HG02623 (cell line): Measurements from ENCODE around the gene EVX1.

Source experiments
- ATAC-seq: cut with Tn5 transposase; IDR thresholded peaks from one replicate; pipeline ENCODE4 v1.9.1; 2021; ENCODE audit warnings: moderate library complexity; ENCODE audit not compliant: unreplicated experiment

EVX1 gene

DNA sequence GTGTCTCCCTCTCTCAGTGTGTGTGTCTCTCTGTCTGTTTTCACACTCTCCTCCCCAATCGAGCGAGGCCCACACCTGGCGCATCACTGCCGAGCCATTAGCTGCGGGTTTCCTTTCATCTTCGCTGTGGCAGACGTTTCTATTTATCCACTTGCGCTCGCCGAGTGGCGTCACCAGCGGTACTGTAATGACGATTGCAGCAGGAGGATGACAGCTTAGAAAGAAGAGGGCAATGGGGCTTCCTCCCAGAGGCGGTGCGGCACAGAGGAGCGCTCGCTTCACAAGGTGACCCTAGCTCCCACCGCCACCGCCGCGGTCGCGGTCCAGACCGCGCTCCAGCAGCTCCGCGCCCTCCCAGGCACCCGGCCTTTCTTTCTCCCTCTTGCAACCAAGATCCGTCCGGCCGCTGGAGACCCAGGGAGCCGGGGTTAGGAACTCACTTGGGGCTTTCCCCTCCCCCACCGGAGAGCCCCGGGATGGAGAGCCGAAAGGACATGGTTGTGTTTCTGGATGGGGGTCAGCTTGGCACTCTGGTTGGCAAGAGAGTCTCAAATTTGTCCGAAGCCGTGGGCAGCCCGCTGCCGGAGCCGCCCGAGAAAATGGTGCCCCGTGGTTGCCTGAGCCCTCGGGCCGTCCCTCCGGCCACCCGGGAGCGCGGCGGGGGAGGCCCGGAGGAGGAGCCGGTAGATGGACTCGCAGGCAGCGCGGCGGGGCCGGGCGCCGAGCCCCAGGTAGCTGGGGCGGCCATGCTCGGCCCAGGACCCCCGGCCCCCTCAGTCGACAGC lies at the start of gene EVX1:
TSS of gene EVX1 (plus strand) at position 248 of the 785 bp plus-strand sequence. CDS start at position 477, 229 bp downstream.
- ATAC-seq, result no peak

DNA sequence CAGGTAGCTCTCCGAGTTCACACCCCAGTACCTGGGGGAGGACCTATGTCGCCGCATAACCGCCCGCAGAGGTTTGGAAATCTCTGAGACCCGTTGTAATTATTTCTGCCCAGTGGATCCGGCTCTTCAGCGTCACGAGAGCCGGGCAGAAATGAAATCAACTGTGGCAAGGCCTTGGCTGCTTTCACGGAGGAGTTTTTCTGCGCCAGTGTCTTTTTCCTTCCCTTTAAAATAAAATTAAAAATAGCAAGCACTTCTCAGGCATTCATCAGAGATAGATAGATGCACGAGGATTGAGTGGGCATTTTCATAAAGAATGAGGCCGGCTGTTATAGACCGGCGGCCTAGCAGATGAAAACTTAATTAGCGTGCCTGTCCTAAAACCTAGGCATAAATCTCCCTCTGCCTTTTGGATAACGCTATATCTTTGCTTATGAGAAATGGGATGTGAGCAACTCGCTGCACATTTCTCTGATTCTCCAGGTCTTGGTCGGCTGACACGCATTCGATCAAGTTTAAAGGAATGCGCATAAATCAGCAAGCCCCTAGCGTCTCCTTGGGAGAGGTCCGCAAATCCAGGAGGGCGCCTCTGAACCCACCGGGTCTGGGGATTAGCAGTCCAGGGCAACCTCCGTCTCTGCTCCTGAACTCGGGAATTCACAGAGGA lies 49.1 kb upstream of the EVX1 start:
- ATAC-seq, result no peak

DNA sequence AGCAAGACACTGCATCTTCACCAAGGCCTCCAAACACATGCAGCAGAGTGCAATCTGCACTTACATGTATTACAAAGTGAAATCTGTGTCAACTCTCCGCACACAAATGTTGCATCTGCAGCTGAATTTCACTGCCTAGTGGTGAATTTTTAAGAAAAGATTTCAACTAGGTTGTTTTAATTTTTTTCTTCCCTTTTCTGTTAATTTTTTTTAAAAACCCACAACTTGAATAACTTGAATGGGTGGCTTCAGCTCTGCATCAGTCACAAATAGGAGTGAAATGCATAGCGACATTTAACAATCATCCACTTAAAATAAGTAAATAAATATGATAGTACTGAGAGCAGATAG lies 48.6 kb upstream of the EVX1 start:
- no peak for ATAC-seq

DNA sequence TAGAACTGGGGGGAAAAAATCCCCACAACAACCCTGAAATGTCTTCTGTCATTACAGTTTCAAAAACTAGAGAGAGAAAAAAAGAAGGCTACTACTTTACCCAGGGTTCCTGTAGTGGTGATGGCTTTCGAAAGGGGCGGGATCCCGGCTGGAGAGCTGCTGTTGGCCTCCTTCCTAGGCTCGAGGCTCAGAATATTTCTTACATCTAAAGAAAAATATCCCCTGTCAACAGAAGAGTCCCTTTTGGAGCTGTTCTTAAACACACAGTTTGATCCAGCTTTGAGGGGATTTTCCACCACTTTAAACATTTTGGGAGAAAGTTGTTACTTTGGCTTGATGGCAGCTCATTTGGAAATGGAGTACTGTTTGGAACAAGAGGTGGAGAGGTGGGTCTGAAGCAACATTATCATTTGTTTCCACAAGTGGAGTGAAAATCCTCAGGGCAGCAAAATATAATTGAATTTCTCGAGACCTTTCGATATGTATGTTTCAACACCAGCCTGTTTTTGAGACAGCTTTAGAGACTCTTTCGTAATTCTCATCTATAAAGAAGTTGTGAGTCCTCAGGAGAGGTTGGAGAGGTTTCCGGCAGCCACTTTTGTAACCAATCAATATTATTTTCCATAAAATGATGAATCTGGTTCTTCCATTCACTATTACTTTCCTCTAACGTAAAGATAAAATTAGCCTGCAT lies 47.8 kb upstream of the EVX1 start:
- ATAC-seq, result no peak

DNA sequence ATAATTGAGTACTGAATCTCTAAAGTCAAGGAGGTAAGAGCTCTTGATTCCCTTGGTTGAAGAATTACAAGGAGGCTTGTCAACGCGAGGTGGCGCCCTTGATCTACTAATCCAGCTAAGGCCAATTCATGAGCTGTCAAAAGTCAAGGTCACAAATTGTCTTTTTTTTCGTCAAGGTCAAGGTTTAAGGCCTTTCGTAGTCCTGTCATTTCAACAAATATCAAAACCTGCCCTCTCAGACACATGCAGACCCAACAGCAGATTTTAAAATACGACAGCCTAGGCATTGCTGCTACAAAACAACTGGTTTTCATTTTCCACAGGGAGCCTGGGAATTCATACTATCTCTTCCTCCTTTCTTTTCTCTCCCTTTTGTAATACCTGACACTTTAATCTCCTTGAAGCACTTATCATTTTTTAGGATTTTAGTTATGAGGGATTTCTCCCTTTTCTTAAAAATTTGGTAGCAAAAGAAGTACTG lies 46.3 kb upstream of the EVX1 start:
- no peak for ATAC-seq

DNA sequence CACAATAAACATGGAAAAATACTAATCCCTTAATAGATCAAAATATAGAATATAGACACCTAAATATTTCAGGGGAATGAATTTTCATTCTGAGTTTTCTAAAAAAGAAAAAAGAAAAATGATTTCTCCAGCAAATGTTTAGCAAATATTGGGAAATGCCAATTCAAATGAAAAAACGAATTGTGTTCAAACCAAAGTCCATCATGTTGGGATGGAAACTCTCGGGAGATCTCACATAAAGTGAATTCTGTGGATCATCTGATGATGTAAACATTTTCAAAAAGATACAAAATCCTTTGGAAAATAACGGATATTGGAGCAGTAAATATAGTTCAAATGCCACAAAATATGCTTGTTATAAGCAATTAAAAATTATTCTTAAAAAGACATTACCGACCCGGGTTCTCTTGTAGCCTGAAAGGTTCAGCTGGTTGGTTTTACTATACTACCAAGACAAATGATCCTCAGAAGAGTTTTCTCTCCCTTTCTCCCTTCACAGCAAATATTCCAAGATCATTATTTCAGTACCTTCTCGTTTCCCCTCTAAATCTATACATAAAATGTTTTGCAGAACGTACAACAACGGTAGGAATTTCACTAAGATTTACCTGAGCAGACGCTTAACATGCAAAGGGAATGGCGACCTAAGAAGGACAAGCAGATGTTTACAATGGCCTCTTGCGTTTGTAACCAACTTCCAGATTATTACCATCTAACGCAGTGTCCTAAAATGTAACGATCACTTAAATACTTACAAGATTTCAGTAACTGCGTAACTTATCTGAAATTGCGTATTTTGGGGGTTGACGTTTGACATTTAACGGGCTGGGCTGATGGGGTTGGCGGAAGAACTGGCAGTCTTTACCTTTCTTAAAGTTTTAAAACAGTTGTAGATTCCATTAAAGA lies 45.2 kb upstream of the EVX1 start:
- ATAC-seq, result no peak

DNA sequence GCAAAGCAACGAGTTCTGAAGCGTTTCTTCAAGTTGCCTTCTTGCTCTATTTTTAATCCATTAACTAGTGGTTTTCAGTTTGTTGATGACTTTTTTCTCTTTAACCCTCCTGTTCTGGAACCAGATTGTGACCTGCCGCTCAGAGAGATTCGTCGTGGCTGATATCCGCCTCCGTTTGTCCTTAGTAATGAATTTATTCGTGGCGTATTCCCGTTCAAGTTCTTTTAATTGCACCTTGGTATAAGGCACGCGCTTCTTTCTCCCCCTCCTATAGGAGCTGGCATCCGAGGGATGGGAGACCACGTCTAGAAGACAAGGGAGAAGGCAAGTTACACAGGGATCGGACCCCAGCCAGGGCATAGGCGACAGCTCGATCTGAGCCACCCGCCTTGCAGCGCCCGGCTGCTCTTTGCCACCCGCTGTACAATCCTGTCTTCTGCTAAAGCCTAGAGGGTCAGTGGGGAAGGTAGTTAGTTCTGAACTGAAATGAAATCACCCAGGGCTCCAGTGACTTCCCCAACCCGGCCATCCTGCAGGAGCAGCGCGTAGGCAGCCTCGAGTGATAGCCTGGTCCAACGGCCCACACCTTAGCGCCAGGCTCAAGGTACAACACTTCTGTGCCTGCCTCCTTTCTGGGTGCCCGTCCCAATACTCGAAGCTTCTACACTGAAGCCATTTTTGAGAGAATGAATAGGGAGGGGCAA lies 44.3 kb upstream of the EVX1 start:
- ATAC-seq, result no peak

DNA sequence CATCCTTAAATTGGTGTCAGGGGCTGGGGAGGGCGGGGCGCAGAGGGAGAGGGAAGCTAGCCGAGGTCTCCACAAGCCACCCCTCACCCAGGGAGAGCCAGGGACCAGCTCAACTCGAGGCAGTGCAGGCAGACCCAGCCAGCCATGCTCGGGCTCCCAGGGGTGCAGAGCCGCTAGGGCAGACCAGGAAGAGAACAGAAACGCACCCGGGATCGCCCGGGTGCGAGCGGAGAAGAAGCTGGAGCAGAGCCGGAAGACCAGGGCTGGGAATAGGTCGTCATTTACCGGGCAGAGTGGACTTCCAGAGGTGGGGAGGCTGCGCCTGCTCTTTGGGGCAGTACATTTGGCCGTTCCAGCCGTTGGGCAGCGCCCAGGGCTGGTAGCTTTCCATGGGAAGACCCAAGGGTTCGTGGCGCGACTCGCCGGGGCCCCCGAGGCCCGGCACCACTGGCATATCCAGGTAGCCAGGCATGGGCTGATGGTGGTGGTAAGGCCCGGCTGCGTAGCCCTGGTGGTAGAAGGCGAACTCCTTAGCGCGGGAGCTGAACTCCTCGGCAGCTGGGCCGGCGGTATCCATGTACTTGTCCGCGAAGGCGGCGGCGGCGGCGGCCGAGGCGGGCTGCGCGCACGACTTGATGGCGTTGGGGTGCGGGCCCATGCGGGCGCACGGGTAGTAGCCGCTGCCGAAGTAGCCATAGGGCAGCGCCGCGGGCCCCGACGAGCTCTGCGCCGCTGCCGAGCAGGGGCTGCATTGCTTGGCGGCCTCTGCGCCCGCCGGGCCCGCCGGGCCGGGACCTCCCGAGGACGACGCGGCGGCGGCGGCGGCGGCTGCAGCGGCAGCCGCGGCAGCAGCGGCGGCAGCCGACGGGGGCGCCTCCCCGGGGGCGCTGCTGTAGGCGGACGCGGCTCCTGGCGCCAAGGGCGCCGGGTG lies 43.5 kb upstream of the EVX1 start:
- no peak for ATAC-seq

DNA sequence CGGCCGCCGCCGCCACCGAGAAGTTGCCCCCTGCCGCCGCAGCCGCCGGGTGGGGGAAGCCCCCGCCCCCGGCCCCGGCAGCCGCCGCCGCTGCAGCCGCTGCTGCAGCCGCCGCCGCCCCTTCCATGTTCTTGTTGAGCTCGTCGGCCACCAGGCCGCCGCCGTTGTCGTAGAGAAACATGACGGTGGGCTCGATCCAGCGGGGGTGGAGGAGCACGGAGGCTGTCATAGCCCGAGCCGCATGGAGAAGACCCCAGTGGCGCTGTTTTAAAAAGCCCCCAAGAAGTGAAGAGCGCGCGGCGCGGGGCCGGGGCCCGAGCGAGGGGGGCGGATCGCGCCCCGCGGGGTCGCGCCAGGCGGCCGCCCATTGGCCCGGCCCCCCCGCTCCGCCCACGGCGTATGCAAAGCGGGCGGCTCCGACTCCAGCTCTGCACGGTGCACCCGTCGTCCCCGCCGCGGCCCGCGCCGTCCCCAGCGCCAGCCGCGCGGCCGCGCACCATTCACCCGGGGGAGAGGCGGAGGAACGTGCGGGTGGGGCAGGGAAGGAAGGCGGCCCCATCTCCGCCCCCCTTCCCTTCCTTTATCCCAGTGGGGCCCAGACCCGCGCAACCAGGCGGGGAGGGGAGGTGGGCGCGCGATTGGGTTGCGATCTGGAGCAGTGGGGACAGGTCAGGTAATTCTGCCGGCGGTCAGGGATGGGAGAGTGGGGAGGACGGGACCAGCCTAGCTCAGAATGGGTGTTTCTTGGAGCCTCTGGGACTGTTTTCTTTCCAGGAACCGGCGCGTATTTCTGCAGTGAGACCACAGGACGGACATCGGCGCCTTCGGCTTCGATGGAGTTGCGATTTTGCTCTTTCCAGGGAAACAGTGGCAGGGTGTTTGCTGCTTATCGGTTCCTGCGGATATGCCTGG lies 42.5 kb upstream of the EVX1 start, which contains the start of gene HOXA13:
TSS of gene HOXA13 (minus strand) at position 243 of the 912 bp plus-strand sequence. CDS start at position 229, 14 bp downstream.
- ATAC-seq, result no peak

DNA sequence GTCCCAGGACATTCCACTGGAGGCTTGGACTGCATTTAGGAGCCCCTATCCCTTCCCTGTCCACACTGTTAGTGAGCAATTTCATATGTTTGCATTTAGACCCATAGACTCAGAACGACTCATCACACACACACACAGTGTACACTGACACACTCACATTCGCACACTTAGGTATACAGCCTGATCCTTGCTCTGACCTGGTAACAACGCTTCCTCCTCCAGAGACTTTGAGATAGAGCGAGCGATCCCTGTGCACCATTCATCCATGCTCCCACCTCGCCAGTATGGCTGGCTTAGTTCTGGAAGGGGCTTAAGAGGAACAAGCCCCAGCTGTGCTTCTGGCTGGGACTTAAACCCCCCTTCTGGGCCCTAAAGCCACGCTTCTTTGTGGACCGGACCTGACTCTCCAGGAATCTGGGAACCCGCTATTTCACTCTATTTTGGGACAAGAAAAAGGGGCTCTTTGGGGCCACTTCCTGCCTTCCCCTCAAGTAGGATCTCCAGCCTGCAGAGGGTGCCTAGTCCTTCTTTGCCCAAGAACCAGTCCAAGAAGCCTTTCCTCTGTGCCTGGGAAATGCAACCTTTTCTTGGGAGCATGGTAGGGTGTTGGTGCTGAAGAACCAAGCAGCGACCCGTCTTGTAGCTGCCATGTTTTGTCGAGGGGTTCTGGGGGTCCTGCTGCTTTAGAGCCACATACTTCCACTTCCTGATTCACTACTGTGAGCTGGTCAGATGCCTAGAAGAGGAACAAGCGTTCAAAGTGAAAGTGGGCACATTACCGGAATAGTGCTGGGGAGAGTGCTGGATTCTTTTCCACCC lies 41.6 kb upstream of the EVX1 start:
- no peak for ATAC-seq

DNA sequence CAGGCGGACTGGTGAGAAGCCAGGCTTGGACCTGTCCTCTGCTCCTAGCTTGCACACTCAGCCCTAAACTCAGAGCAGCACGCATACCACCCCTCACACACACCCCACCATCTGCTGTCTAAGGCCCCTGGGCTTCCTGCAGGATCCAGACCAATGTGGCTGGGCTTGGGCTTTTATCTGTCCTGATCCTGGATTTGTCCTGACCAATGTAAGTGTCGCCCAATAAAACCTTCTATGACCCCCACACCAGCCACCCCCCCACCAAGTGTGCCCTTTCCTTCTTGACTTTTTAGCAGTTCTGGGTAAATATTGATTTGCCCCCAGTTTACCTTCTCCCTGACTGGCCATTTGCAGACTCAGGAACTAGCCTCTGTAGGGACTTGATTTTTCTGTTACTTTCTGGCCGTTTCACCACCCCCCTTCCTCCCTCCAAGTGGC lies 41.0 kb upstream of the EVX1 start:
- ATAC-seq, result no peak

DNA sequence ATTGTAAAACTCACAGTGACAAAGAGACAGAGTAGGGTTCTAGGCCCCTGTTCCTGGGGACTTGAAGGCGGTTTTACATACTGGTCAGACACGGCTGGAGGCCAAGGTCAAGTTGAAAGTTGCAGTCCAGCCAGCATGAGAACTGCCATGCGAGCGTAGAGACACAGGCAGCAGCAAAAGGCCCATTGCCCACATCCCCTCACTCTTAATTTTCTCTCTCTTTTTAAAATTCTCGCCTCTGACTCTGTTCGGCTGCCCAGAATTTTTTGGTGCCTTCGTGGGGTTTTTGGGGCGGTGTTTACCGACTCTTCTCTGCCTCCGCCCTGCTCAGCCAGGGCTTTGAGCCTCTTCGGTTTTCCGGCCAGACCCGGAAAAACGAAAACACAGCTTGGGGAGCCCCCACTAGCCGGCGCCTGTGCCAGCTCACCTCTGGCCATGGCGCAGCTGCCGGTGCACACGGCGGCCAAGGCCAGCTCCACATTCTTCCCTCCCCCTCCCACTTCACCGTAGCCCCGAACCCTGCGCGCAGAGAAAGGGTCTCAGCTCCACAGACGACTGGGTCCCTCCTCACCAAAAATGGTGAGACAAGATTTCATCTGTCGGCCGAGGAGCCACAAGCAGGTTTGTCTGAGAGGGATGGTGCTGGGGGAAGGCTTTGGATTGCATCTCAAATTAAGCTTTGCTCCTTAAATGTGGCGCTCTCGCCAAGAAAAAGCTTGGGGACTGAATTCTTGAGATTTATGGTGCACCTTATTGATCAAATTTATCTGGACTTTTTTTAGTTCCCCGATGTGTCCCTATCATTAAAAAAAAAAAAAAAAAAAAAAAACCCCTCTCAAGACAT lies 40.4 kb upstream of the EVX1 start:
- no peak for ATAC-seq

DNA sequence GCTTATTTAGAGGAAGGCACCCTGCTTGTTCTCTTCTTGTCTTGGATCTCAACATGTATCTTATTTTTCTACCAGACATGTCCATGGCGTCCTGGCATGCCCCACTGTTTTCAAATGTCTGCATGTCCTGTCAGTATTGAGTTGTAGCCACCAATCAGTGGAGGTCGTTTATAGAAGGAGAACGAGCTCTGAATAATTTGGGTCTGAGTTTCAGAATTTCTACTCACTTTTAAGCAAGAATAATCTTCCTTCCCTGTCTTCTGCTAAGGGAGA lies 39.8 kb upstream of the EVX1 start:
- no peak for ATAC-seq

DNA sequence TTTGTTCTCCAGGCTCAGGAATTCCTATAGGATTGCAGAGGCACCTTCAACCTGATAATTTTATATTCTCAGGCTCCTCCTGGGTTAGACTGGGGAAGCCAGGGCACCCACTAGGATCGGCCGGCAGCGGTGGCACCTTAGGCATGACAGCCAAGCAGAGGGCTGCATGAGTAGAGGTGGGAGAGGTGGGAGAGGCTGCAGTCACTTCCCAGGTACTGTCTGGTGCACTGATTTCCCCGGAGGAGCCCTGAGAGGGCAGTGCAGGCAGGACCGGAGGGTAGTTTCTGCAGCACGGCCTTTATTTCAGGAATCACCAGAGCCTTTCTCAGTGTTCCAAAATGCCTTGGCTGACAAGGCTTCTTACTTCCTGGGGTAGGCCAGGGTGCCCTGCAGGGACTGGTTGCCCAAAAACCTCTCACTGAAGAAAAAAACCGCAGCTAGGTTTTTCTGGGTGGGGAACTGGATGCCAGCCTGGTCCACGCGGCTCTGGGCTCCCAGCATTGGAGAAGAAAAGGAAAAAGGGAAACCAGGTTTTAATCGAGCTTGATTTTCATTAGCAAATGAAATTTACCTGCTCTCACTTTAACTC lies 39.1 kb upstream of the EVX1 start:
- ATAC-seq, result no peak

DNA sequence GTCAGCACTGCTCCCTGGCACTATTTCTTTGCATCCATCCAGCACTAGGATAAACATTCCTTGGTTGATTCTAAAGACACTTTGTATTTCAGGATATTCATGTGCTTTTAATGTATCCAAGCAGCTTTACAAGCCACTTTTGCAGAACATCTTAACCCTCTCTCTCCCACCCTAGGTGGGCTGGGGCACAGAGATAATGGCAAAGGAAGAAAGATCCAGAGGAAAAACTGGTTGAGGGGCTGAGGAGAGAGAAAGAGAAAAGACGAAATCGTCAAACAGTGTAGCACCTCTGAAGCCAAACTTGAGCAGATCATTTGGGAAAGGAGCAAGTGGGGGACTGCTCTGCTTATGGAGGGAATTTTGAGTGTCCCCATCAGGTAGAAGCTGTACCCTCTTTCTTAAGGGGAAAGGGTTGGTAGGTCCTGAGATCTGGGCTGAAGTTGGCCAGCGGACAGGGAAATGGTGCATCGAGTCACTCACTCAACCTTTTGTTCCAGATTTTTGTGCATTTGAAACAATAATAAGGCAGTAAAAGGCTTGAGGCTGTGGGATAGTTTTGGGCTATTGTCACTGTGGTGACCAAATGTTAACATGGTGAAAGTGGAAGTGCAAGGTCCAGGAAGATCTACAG lies 38.5 kb upstream of the EVX1 start:
- no peak for ATAC-seq
